HCT116 (cell line): Measurements from ENCODE around the gene SORBS1. TPM values are rescaled to one million over a fixed set of nuclear protein-coding genes. Genes with fewer than 3 reads are reported as not detected.

Experiments used
- ATAC-seq: fragments of 200-7000 bp; cut with Tn5 transposase; 2 replicates; pipeline ENCODE4 v1.9.1; 2020; ENCODE audit warnings: mild to moderate bottlenecking, moderate library complexity
- BruUV-seq: library from RNA; stranded (reverse); fragments of 400-500 nt; replicated peaks from 2 replicates; lab custom pipeline; 2021; lab: Mats Ljungman, UMichigan
- CTCF ChIA-PET: fragments of 300-600 bp; sonication (Branson Sonifier 250); formaldehyde crosslinking; loops from one replicate; lab custom pipeline; 2021; ENCODE audit warnings: antibody characterized with exemption; lab: Charles Lee
- POLR2A ChIA-PET: fragments of 300-600, 350-600 bp; sonication (Branson Sonifier 250); formaldehyde crosslinking; loops from one replicate; lab custom pipeline; 2021; ENCODE audit warnings: antibody characterized with exemption; lab: Charles Lee
- RAD21 ChIA-PET, 2 experiments: fragments of 300-600 bp; sonication (Branson Sonifier 250); formaldehyde crosslinking; loops; one replicate each; lab custom pipeline; 2023; ENCODE audit warnings: low total read pairs in 2 of 2; ENCODE audit not compliant: uncharacterized antibody in 2 of 2, unreplicated experiment in 2 of 2, low non-redundant PET in 1 of 2; lab: Charles Lee
- DNase-seq: peaks from one replicate; pipeline ENCODE4 v3.0.0-alpha.2; 2010; ENCODE audit warnings: low read depth, low spot score
- H2AFZ ChIP-seq: fragments of 200-600 bp; shearing (Covaris generic), sonication (generic); 2 replicates; pipeline ENCODE4 v1.6.1; 2017; ENCODE audit warnings: low read depth, mixed run types, mixed read lengths, antibody characterized with exemption, low read length; ENCODE audit not compliant: poor library complexity, severe bottlenecking
- H3K27ac ChIP-seq: 2 replicates; pipeline ENCODE4 v1.5.1; 2012; ENCODE audit warnings: low read depth, low read length
- H3K27me3 ChIP-seq: fragments of 200-600 bp; sonication (generic); 2 replicates; pipeline ENCODE4 v1.6.1; 2016; ENCODE audit warnings: mixed run types, low read length, mixed read lengths; ENCODE audit not compliant: insufficient read depth
- H3K36me3 ChIP-seq, 2 experiments: fragments of 200-500 bp in 1 of 2; fragments of 200-600 bp in 1 of 2; sonication (Bioruptor generic) in 1 of 2; sonication (generic) in 1 of 2; 2 replicates each; pipeline versions ENCODE4 v1.5.1 to v1.6.1; 2014 to 2016; ENCODE audit warnings: low read length in 2 of 2, inconsistent platforms in 1 of 2, mixed read lengths in 1 of 2, mixed run types in 1 of 2; ENCODE audit not compliant: insufficient read depth in 2 of 2, control insufficient read depth in 1 of 2
- H3K4me1 ChIP-seq, 2 experiments: fragments of 200-600 bp in 1 of 2; sonication (generic) in 1 of 2; 2 replicates each; pipeline versions ENCODE4 v1.5.1 to v1.6.1; 2012 to 2017; ENCODE audit warnings: low read length in 2 of 2, inconsistent platforms in 1 of 2, mild to moderate bottlenecking in 1 of 2, mixed read lengths in 1 of 2, mixed run types in 1 of 2, moderate library complexity in 1 of 2; ENCODE audit not compliant: insufficient read depth in 2 of 2, control insufficient read depth in 1 of 2
- H3K4me2 ChIP-seq: fragments of 200-600 bp; sonication (generic); 2 replicates; pipeline ENCODE4 v1.6.1; 2017; ENCODE audit warnings: mixed run types, low read length, mixed read lengths
- H3K4me3 ChIP-seq, 2 experiments: fragments of 200-600 bp in 1 of 2; sonication (generic) in 1 of 2; replicated peaks in 1 of 2; 2 replicates each; pipeline ENCODE4 v1.5.1; 2011 to 2016; ENCODE audit warnings: low read length in 2 of 2, control low read depth in 1 of 2, low read depth in 1 of 2, mild to moderate bottlenecking in 1 of 2, mixed read lengths in 1 of 2, mixed run types in 1 of 2
- H3K79me2 ChIP-seq: fragments of 200-600 bp; sonication (generic); 2 replicates; pipeline ENCODE4 v1.6.1; 2017; ENCODE audit warnings: mild to moderate bottlenecking, mixed run types, low read length, moderate library complexity, mixed read lengths; ENCODE audit not compliant: insufficient read depth
- H3K9ac ChIP-seq: fragments of 200-600 bp; sonication (generic); 2 replicates; pipeline ENCODE4 v1.6.1; 2016; ENCODE audit warnings: low read length, mixed read lengths
- H3K9me2 ChIP-seq: fragments of 200-600 bp; sonication (generic), shearing (Covaris generic); 2 replicates; pipeline ENCODE4 v1.6.1; 2017; ENCODE audit warnings: mixed run types, mild to moderate bottlenecking, moderate library complexity; ENCODE audit not compliant: insufficient read depth
- H3K9me3 ChIP-seq, 2 experiments: fragments of 200-500 bp in 1 of 2; fragments of 200-600 bp in 1 of 2; sonication (Bioruptor generic) in 1 of 2; sonication (generic) in 1 of 2; 2 replicates each; pipeline ENCODE4 v1.6.1; 2014 to 2017; ENCODE audit warnings: low read length in 2 of 2, mixed read lengths in 2 of 2, inconsistent platforms in 1 of 2, low read depth in 1 of 2, mild to moderate bottlenecking in 1 of 2, mixed run types in 1 of 2, moderate library complexity in 1 of 2; ENCODE audit not compliant: control insufficient read depth in 1 of 2, insufficient read depth in 1 of 2
- H4K20me1 ChIP-seq: fragments of 200-600 bp; sonication (generic), shearing (Covaris generic); 2 replicates; pipeline ENCODE4 v1.6.1; 2017; ENCODE audit warnings: mixed run types, mild to moderate bottlenecking, moderate library complexity; ENCODE audit not compliant: insufficient read depth
- EZH2 ChIP-seq: fragments of 200-600 bp; sonication (generic); IDR thresholded peaks from 2 replicates; pipeline ENCODE4 v1.6.1; 2017; ENCODE audit warnings: antibody characterized with exemption, mixed run types
- EZH2phosphoT487 ChIP-seq: fragments of 200-600 bp; IDR thresholded peaks from 2 replicates; pipeline ENCODE4 v1.6.1; 2018; ENCODE audit warnings: antibody characterized with exemption, borderline replicate concordance
- RAD21 ChIP-seq: IDR thresholded peaks from 2 replicates; pipeline ENCODE4 v1.6.1; 2012; ENCODE audit warnings: low read depth, mild to moderate bottlenecking
- intact Hi-C: fragments of 100-400 bp; cut with micrococcal nuclease; formaldehyde crosslinking; loops from 2 replicates; pipeline ENCODE4 v1.10.0; 2022
- total RNA-seq: library from RNA; stranded (reverse); gene quantifications from one replicate; pipeline ENCODE4 v1.2.1, GENCODE V29; 2021; ENCODE audit not compliant: unreplicated experiment
- TF ChIP-seq, protein P1 (sequence below): IDR thresholded peaks from 2 replicates; pipeline ENCODE4 v1.6.1; 2012
- TF ChIP-seq, protein P2 (sequence below), 3 experiments: fragments of 200-600 bp in 1 of 3; sonication (generic) in 1 of 3; IDR thresholded peaks in 2 of 3; conservative IDR thresholded peaks in 1 of 3; 2 replicates each; pipeline ENCODE4 v1.5.1; 2012 to 2017; ENCODE audit warnings: low read depth in 2 of 3, low read length in 2 of 3, antibody characterized with exemption in 1 of 3, borderline replicate concordance in 1 of 3, control low read depth in 1 of 3, mild to moderate bottlenecking in 1 of 3, mixed read lengths in 1 of 3, mixed run types in 1 of 3, moderate library complexity in 1 of 3; ENCODE audit not compliant: insufficient read depth in 1 of 3

Gene SORBS1
- total RNA-seq, 1 experiment from 2014 or later: 3.4 TPM

DNA sequence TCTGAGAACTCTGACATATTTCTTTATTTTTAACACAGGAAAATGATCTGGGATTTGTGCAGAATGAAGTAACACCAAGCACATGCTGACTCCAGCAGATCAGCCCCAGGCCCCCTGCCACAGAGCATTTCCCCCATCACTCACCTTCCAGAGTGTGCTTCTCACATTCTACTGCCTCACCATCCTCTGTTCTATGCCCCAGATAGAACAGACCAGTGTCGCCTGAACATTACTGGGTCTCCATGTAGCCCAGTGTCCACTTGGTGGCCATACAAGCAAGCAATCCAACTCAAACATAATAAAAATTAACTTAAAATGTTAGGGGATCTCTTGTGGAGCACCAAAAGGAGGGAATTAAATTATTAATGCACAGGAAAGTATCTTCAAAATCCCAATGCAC lies 58.8 kb downstream of the SORBS1 start:
- no peak for ATAC-seq

More for the DNA sequence above, 58.8 kb downstream of the SORBS1 start:
- Histone ChIP-seq H3K9me2 (no peaks in the 10 kb centered on the region), H3K36me3 (no peaks in the 10 kb centered on the region), H3K4me1 (no peaks in the 10 kb centered on the region), H3K4me3 (no peak overlapping the region), H3K9me3 (no peaks in the 10 kb centered on the region), H3K27ac (no peak overlapping the region)
- CTCF ChIA-PET: no interaction called here
- RAD21 ChIA-PET: no interaction called here
- POLR2A ChIA-PET: no interaction called here
- no TSS peak for BruUV-seq
- no peak for TF ChIP-seq EZH2phosphoT487
- TF ChIP-seq EZH2: no peak
- TF ChIP-seq, protein P1, sequence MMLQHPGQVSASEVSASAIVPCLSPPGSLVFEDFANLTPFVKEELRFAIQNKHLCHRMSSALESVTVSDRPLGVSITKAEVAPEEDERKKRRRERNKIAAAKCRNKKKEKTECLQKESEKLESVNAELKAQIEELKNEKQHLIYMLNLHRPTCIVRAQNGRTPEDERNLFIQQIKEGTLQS: no peak
- TF ChIP-seq, protein P2, sequence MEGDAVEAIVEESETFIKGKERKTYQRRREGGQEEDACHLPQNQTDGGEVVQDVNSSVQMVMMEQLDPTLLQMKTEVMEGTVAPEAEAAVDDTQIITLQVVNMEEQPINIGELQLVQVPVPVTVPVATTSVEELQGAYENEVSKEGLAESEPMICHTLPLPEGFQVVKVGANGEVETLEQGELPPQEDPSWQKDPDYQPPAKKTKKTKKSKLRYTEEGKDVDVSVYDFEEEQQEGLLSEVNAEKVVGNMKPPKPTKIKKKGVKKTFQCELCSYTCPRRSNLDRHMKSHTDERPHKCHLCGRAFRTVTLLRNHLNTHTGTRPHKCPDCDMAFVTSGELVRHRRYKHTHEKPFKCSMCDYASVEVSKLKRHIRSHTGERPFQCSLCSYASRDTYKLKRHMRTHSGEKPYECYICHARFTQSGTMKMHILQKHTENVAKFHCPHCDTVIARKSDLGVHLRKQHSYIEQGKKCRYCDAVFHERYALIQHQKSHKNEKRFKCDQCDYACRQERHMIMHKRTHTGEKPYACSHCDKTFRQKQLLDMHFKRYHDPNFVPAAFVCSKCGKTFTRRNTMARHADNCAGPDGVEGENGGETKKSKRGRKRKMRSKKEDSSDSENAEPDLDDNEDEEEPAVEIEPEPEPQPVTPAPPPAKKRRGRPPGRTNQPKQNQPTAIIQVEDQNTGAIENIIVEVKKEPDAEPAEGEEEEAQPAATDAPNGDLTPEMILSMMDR (IDR thresholded peaks at IDR 0.05 in 2 of 3, conservative IDR thresholded peaks at IDR 0.05 in 1 of 3; ENCODE audit: borderline replicate concordance in 1 of 3, insufficient read depth in 1 of 3, low read depth in 2 of 3, low read length in 2 of 3): no peak
- peak; percentile 22; the same call in 1 of the 2 replicates for TF ChIP-seq RAD21
- TF ChIP-seq, all 23 proteins: peak for 1
- no peak overlapping the region for H2AFZ ChIP-seq
- no peaks in the 10 kb centered on the region for H3K79me2 ChIP-seq
- no peaks in the 10 kb centered on the region for H3K27me3 ChIP-seq
- no peak for DNase-seq
- H3K9ac ChIP-seq: no peak overlapping the region
- H4K20me1 ChIP-seq: no peaks in the 10 kb centered on the region
- no peak overlapping the region for H3K4me2 ChIP-seq
- intact Hi-C loops: no loop called here
